SK-N-MC (cell line): Measurements from ENCODE around the gene TP73.

ENCODE experiments used
- EZH2 ChIP-seq: fragments of 200-600 bp; sonication (generic); IDR thresholded peaks from one replicate; pipeline ENCODE4 v1.6.1; 2017; ENCODE audit warnings: antibody characterized with exemption
- FOXP2 ChIP-seq: optimal IDR thresholded peaks from 2 replicates; pipeline ENCODE3; 2011; ENCODE audit warnings: mild to moderate bottlenecking, moderate library complexity; ENCODE audit not compliant: insufficient read depth; ENCODE audit errors: extremely low read length, control extremely low read depth
- POLR2AphosphoS5 ChIP-seq: IDR thresholded peaks from 2 replicates; pipeline ENCODE4 v1.6.1; 2012; ENCODE audit warnings: mild to moderate bottlenecking, low read depth, low read length, borderline replicate concordance

GRCh38 chr1:3785045-3785444, 132.7 kb downstream of the TP73 start:
- TF ChIP-seq POLR2AphosphoS5 (no peak), EZH2 (no peak), FOXP2 (no peak)
